ENCODE results near the gene CTSC.

The CTSC gene

GRCh38 chr11:88337181-88337986 lies at the start of gene CTSC:
Gene CTSC, minus strand, starts transcription at chr11:88337736. Its CDS starts 64 bp downstream, at chr11:88337672.
- peak; percentile 44 for DNase-seq (ENCODE audit: low spot score)

GRCh38 chr11:88384669-88385005 lies 47.1 kb upstream of the CTSC start:
- DNase-seq (ENCODE audit: low spot score) = no peak

- DNase-seq (ENCODE audit: low spot score) = no peak
Measured at GRCh38 chr11:88384004-88384668, 46.6 kb upstream of the CTSC start.

- no peak for DNase-seq (ENCODE audit: low spot score)
Measured at GRCh38 chr11:88383447-88383846, 45.9 kb upstream of the CTSC start.

GRCh38 chr11:88379130-88379529 lies 41.6 kb upstream of the CTSC start:
- DNase-seq (ENCODE audit: low spot score) = no peak

GRCh38 chr11:88378422-88379066 lies 41.0 kb upstream of the CTSC start:
- no peak for DNase-seq (ENCODE audit: low spot score)

GRCh38 chr11:88377646-88378045 lies 40.1 kb upstream of the CTSC start:
- DNase-seq (ENCODE audit: low spot score) = no peak

- DNase-seq (ENCODE audit: low spot score) = no peak
Measured at GRCh38 chr11:88377144-88377543, 39.6 kb upstream of the CTSC start.

GRCh38 chr11:88375927-88376470 lies 38.5 kb upstream of the CTSC start:
- no peak for DNase-seq (ENCODE audit: low spot score)

- DNase-seq (ENCODE audit: low spot score) = no peak
Measured at GRCh38 chr11:88370782-88371181, 33.2 kb upstream of the CTSC start.

GRCh38 chr11:88367310-88367709 lies 29.8 kb upstream of the CTSC start:
- DNase-seq (ENCODE audit: low spot score) = no peak

- DNase-seq (ENCODE audit: low spot score) = peak; percentile 20
Measured at GRCh38 chr11:88363648-88364065, 26.1 kb upstream of the CTSC start.

GRCh38 chr11:88363004-88363403 lies 25.5 kb upstream of the CTSC start:
- no peak for DNase-seq (ENCODE audit: low spot score)

- no peak for DNase-seq (ENCODE audit: low spot score)
Measured at GRCh38 chr11:88360141-88360540, 22.6 kb upstream of the CTSC start.

GRCh38 chr11:88359541-88359940 lies 22.0 kb upstream of the CTSC start:
- DNase-seq (ENCODE audit: low spot score) = no peak

GRCh38 chr11:88359114-88359513 lies 21.6 kb upstream of the CTSC start:
- DNase-seq (ENCODE audit: low spot score) = no peak

GRCh38 chr11:88358040-88358431 lies 20.5 kb upstream of the CTSC start:
- no peak for DNase-seq (ENCODE audit: low spot score)

- no peak for DNase-seq (ENCODE audit: low spot score)
Measured at GRCh38 chr11:88357323-88358039, 19.9 kb upstream of the CTSC start.

- no peak for DNase-seq (ENCODE audit: low spot score)
Measured at GRCh38 chr11:88355887-88356286, 18.4 kb upstream of the CTSC start.

- no peak for DNase-seq (ENCODE audit: low spot score)
Measured at GRCh38 chr11:88354912-88355311, 17.4 kb upstream of the CTSC start.

GRCh38 chr11:88353835-88354496 lies 16.4 kb upstream of the CTSC start:
- DNase-seq (ENCODE audit: low spot score) = no peak

GRCh38 chr11:88353386-88353785 lies 15.8 kb upstream of the CTSC start:
- no peak for DNase-seq (ENCODE audit: low spot score)

All from putamen (tissue), 1 donor.